DMS53 (cell line): ENCODE results near the gene PROSER2.
"Not testable (repeated sequence)": the region's sequence is repeated elsewhere in the genome, so short reads cannot be mapped to it uniquely, and the experiment has no call there.

Source experiments
- DNase-seq: peaks from one replicate; lab custom pipeline; 2025; lab: John Stamatoyannopoulos, UW

The PROSER2 gene

GRCh38 chr10:11835704-11836103 is 12.5 kb downstream of the PROSER2 start:
- no peak for DNase-seq

- no peak for DNase-seq
These were observed 14.4 kb downstream of the PROSER2 start for GRCh38 chr10:11837372-11838161.

- DNase-seq = no peak
These were observed 15.2 kb downstream of the PROSER2 start for GRCh38 chr10:11838298-11838852.

- no peak for DNase-seq
These were observed 18.2 kb downstream of the PROSER2 start for GRCh38 chr10:11841375-11841774.

GRCh38 chr10:11842411-11842810 is 19.3 kb downstream of the PROSER2 start:
- DNase-seq = no peak

- no peak for DNase-seq
These were observed 22.0 kb downstream of the PROSER2 start for GRCh38 chr10:11845113-11845512.

GRCh38 chr10:11846542-11846941 is 23.4 kb downstream of the PROSER2 start:
- DNase-seq = no peak

GRCh38 chr10:11849277-11849676 is 26.1 kb downstream of the PROSER2 start:
- DNase-seq = no peak

GRCh38 chr10:11849911-11850310 is 26.8 kb downstream of the PROSER2 start:
- no peak for DNase-seq

- DNase-seq = no peak
These were observed 28.8 kb downstream of the PROSER2 start for GRCh38 chr10:11851910-11852309.

GRCh38 chr10:11852637-11853036 is 29.5 kb downstream of the PROSER2 start:
- not testable (repeated sequence) for DNase-seq

GRCh38 chr10:11853468-11853867 is 30.3 kb downstream of the PROSER2 start:
- peak; percentile 25 for DNase-seq

- no peak for DNase-seq
These were observed 31.1 kb downstream of the PROSER2 start for GRCh38 chr10:11854301-11854700.

GRCh38 chr10:11856089-11856488 is 32.9 kb downstream of the PROSER2 start:
- DNase-seq = no peak

GRCh38 chr10:11856678-11857077 is 33.5 kb downstream of the PROSER2 start:
- DNase-seq = no peak

- no peak for DNase-seq
These were observed 34.9 kb downstream of the PROSER2 start for GRCh38 chr10:11858093-11858492.

GRCh38 chr10:11861341-11861740 is 38.2 kb downstream of the PROSER2 start:
- no peak for DNase-seq

GRCh38 chr10:11861811-11862428 is 38.8 kb downstream of the PROSER2 start:
- no peak for DNase-seq

- peak; percentile 51 for DNase-seq
These were observed 40.4 kb downstream of the PROSER2 start for GRCh38 chr10:11863353-11864109.

GRCh38 chr10:11864727-11865126 is 41.6 kb downstream of the PROSER2 start:
- no peak for DNase-seq

GRCh38 chr10:11865561-11865960 is 42.4 kb downstream of the PROSER2 start:
- no peak for DNase-seq

GRCh38 chr10:11866199-11866925 is 43.2 kb downstream of the PROSER2 start:
- no peak for DNase-seq
